GM18517 (cell line): Measurements from ENCODE around the gene INSR.

Experiments
- ATAC-seq: cut with Tn5 transposase; IDR thresholded peaks from one replicate; pipeline ENCODE4 v1.9.1; 2021; ENCODE audit warnings: mild to moderate bottlenecking, moderate library complexity; ENCODE audit not compliant: unreplicated experiment

INSR gene

DNA sequence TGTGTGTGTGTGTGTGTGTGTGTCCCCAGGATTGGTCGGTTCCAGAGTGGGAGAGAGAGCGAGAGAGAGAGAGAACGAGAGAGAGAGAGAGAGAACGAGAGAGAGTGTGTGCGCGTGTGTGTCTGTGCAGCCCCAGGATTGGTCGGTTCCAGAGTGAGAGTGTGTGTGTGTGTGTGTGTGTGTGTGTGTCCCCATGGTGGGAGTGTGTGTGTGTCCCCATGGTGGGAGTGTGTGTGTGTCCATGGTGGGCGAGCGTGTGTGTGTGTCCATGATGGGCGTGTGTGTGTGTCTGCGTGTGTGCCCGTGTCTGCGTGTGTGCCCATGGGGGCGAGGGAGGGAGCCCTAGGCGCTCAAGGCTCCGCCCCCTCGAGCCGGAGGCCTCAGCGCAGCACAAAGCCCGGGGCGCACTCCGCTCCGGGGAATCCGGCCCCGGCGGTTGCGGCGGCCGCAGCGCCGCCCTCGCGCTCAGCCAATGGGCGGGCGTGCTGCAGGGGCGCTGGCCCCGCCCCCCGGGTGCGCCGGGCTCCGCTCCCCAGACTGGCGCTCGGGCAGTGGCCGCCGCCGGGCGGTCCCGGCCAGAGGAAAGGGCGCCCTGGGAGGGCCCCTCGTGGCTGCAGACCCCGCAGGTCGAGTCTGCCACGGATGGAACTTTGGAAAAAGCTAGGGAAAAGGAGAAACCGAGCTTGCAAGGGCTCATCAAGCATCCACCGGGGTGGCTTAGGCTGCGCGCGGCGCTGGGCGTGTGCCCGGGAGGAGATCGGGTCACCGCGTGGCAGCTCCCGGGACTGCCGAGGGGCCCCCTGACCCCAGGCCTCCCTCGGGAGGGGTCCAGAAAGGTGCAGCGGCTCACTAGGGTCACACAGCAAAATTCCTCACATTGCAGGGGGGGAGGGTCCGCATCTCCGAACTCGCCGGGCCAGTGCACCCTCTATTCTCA is 96.2 kb downstream of the INSR start:
- ATAC-seq: peak; percentile 65

DNA sequence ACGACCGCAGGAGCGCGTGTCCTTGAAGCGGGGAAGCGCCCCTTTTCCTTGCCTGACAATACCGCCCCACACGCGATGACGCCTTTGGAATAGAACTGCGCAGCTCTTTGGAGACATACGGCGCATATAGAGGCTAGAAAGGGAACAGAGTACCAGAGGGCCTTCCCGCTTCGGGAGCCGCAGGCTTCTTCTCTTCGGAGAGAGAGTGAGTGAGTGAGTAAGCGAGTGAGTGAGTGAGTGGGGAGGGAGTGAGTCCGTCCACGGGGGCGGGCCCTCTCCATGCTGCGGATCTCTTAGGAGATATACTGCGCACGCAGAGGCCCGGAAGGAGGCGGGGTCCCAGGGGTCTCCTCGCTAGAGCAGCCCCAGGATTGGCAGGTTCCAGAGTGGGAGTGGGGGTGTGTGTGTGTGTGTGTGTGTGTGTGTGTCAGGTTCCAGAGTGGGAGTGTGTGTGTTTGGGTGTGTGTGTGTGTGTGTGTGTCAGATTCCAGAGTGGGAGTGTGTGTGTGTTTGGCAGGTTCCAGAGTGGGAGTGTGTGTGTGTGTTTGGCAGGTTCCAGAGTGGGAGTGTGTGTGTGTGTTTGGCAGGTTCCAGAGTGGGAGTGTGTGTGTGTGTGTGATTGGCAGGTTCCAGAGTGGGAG is 97.0 kb downstream of the INSR start:
- no peak for ATAC-seq

GRCh38 chr19:7196763-7197118 is 97.5 kb downstream of the INSR start:
- no peak for ATAC-seq

DNA sequence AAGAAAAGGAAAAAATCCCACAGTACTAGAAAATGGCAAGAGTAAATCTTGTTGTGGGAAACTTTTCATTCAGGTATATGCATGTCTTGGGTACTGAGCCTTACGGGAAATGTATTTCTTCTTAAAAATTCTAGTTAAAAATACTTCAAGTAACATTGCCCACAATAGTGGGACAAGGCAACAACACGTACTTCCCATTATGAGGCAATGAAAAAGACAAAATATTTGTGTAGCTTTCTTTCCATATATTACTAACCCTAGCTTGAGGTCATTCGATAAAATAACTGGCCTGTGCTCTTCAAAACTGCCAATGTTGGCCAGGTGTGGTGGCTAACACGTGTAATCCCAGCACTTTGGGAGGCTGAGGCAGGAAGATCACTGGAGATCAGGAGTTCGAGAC is 99.2 kb downstream of the INSR start:
- no peak for ATAC-seq

GRCh38 chr19:7194566-7194965 is 99.6 kb downstream of the INSR start:
- ATAC-seq: no peak

GRCh38 chr19:7191946-7192691 is 102.1 kb downstream of the INSR start:
- no peak for ATAC-seq

DNA sequence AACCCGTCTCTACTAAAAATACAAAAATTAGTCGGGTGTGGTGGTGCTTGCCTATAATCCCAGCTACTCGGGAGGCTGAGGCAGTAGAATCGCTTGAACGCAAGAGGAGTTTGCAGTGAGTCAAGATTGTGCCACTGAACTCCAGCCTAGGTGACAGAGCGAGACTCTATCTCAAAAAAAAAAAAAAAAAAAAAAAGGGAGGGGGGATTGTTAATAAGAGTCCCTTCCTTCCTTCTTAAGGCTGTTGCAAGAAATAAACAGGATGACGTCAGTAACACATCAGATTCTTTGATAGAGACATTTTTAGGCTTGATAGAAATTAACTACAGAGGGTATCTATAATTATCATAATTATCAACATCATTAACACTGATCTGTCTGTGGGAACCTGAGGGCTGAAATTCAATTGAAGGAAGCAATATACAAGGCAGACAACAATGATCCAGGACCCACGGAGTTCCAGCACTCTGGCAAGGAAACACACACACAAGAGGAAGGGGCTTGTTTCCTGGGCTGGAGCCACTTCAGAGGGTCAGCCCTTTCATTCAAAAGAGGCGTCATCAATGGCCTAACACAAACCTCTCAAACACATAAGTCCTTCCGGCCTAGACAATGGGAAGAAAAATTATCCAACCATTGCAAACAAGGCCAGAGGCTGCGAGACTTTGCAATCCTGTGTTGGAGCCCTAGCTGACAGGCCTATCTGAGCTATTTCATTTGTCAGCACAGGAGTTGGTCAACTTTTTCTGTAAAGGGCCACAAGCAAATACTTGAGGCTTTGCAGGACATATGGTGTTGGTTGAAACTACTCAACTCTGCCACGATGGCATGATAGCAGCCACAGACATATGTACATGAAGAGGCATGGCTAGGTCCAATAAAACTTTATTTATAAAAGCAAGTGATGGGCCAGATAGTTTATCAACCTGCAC is 105.2 kb downstream of the INSR start:
- ATAC-seq: no peak

- no peak for ATAC-seq
Measured at GRCh38 chr19:7187605-7188339, 106.4 kb downstream of the INSR start.

GRCh38 chr19:7182489-7182888 is 111.7 kb downstream of the INSR start:
- ATAC-seq: no peak

DNA sequence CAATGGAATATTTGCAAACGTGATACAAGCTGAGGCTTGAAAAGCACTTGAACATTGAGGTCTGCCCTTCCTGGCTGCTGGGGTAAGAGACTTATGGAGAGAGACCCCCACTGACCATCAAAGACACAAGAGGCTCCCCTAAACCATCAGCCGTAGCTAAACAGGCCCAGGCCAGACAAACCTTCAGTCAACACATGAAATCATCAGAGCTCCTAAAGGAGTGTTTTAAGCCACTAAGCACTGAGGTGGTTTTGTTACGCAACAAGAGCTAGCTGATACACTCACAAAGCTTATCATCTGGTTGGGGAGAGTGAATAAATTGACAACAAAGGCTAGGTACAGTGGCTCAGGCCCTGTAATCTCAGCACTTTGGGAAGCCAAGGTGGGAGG is 114.3 kb downstream of the INSR start:
- no peak for ATAC-seq

GRCh38 chr19:7177926-7178325 is 116.3 kb downstream of the INSR start:
- ATAC-seq: no peak

DNA sequence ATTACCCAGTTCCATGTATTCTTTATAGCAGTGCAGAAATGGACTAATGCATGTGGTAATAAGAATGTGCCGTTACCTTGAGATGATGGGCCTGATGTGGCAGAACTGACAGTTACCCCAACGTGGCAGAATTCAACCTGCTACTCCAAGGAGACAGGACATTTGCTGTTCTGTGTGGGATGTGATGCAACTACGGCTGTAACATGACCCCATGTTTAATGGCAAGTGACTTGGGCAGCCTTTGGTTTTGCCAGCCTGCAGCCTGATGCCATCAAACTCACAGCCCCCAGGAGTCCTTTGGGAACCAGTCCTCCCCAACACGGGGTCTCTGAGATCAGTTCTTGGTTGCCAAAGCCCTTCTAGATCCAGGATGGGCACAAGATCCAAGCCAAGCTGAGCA is 117.4 kb downstream of the INSR start:
- ATAC-seq: no peak

GRCh38 chr19:7172794-7173193 is 121.4 kb downstream of the INSR start:
- no peak for ATAC-seq

DNA sequence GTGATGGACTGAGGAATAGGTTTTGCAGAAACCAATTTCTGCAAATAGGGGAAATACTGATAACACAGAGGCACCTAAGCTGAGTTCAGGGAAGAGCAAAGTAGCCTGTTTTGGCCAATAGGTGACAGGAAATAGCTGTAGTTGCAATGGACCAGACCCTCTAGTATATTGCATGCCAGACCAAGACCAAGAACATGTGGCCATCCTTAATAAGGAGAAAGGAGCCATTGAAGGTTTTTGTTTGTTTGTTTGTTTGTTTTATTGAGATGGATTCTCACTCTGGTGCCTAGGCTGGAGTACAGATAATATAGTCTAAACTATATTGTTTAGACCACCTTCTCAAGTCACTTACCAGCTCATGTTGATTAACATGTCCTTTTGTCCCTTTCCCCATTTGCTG is 123.2 kb downstream of the INSR start:
- no peak for ATAC-seq

- ATAC-seq: no peak
Measured at GRCh38 chr19:7168941-7169340, 125.3 kb downstream of the INSR start.

DNA sequence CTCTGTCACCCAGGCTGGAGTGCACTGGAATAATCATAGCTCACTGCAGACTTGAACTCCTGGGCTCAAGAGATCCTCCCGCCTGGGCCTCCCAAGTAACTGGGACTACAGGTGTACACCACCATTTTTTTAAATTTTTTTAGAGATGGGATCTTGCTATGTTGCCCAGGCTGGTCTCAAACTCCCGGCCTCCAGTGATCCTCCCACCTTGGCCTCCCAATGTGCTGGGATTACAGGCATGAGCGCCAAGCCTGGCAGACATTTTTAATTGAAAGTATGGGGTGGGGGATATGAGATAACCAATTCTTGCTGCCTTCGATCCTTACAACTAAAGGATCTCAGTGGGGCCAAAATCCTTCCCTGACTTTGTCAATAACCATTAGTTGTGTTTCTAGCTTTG is 132.9 kb downstream of the INSR start:
- no peak for ATAC-seq

- ATAC-seq: no peak
Measured at GRCh38 chr19:7159105-7159933, 134.9 kb downstream of the INSR start.

- no peak for ATAC-seq
Measured at GRCh38 chr19:7153022-7153421, 141.2 kb downstream of the INSR start.

- no peak for ATAC-seq
Measured at GRCh38 chr19:7152568-7152967, 141.6 kb downstream of the INSR start.
